H1 (cell line): ENCODE results near the gene GJA10. TPM values are rescaled to one million over a fixed set of nuclear protein-coding genes. Genes with fewer than 3 reads are reported as not detected.

Experiments used
- CTCF ChIA-PET: fragments of 300-600 bp; sonication (Branson Sonifier 250); formaldehyde crosslinking; loops from one replicate; lab custom pipeline; 2021; ENCODE audit not compliant: partially characterized antibody; lab: Charles Lee
- POLR2A ChIA-PET: fragments of 300-600 bp; sonication (Branson Sonifier 250); formaldehyde crosslinking; loops from one replicate; lab custom pipeline; 2021; ENCODE audit warnings: inconsistent platforms; ENCODE audit not compliant: partially characterized antibody; lab: Charles Lee
- DNase-seq, 2 experiments: peaks; one replicate each; pipeline versions ENCODE4 v3.0.0 to v3.0.0-alpha.2; 2010 to 2022; ENCODE audit warnings: low spot score in 2 of 2, low read depth in 1 of 2, mixed read lengths in 1 of 2
- FAIRE-seq: peaks from 2 replicates; lab custom pipeline; 2011; peaks lifted over from hg19 to GRCh38; lab: Jason Lieb, UNC
- H2AFZ ChIP-seq: 2 replicates; pipeline ENCODE4 v1.8.1; 2012; ENCODE audit warnings: low read length, inconsistent platforms
- H2AK5ac ChIP-seq: 2 replicates; pipeline ENCODE4 v1.6.1; 2013; ENCODE audit warnings: low read depth, low read length
- H2BK120ac ChIP-seq: replicated peaks from 2 replicates; pipeline ENCODE3; 2013; ENCODE audit warnings: low read depth, low read length, inconsistent platforms
- H2BK12ac ChIP-seq: 2 replicates; pipeline ENCODE4 v1.6.1; 2013; ENCODE audit warnings: low read depth, low read length
- H2BK15ac ChIP-seq: 2 replicates; pipeline ENCODE4 v1.6.1; 2013; ENCODE audit warnings: low read length
- H2BK20ac ChIP-seq: 2 replicates; pipeline ENCODE4 v1.6.1; 2013; ENCODE audit warnings: low read length
- H2BK5ac ChIP-seq: 2 replicates; pipeline ENCODE4 v1.6.1; 2013; ENCODE audit warnings: low read depth, low read length
- H3K14ac ChIP-seq: 2 replicates; pipeline ENCODE4 v1.6.1; 2013; ENCODE audit warnings: inconsistent platforms; ENCODE audit not compliant: insufficient read length
- H3K18ac ChIP-seq: 2 replicates; pipeline ENCODE4 v1.6.1; 2013; ENCODE audit warnings: low read length; ENCODE audit errors: extremely low read depth
- H3K23ac ChIP-seq: 2 replicates; pipeline ENCODE4 v1.6.1; 2013; ENCODE audit warnings: inconsistent platforms; ENCODE audit not compliant: insufficient read length
- H3K23me2 ChIP-seq: 2 replicates; pipeline ENCODE4 v1.6.1; 2013; ENCODE audit warnings: low read depth, low read length
- H3K27ac ChIP-seq: 2 replicates; pipeline ENCODE4 v1.6.1; 2011; ENCODE audit warnings: low read depth, low read length, inconsistent platforms
- H3K27me3 ChIP-seq, 4 experiments: replicated peaks in 1 of 4; 1 replicate in 1 of 4; 2 replicates in 3 of 4; pipeline versions ENCODE4 v1.6.1 to v1.8.1; 2011 to 2013; ENCODE audit warnings: low read length in 3 of 4, mild to moderate bottlenecking in 3 of 4, inconsistent platforms in 2 of 4, mixed read lengths in 2 of 4, moderate library complexity in 1 of 4; ENCODE audit not compliant: control insufficient read depth in 3 of 4, insufficient read depth in 3 of 4; ENCODE audit errors: extremely low read depth in 1 of 4
- H3K36me3 ChIP-seq, 4 experiments: 2 replicates each; pipeline versions ENCODE4 v1.6.1 to v1.8.1; 2011 to 2013; ENCODE audit warnings: mild to moderate bottlenecking in 4 of 4, low read length in 3 of 4, moderate library complexity in 2 of 4, control low read depth in 1 of 4, inconsistent platforms in 1 of 4; ENCODE audit not compliant: insufficient read depth in 4 of 4, control insufficient read depth in 2 of 4
- H3K4ac ChIP-seq: replicated peaks from 2 replicates; pipeline ENCODE3; 2013; ENCODE audit warnings: low read length, low read depth, mixed read lengths, inconsistent platforms; ENCODE audit not compliant: insufficient read length
- H3K4me1 ChIP-seq, 4 experiments: replicated peaks in 1 of 4; 1 replicate in 1 of 4; 2 replicates in 3 of 4; pipeline versions ENCODE4 v1.6.1 to v1.8.1; 2011 to 2013; ENCODE audit warnings: low read length in 3 of 4, inconsistent platforms in 2 of 4, mixed read lengths in 1 of 4; ENCODE audit not compliant: insufficient read depth in 4 of 4, control insufficient read depth in 3 of 4
- H3K4me2 ChIP-seq, 2 experiments: 2 replicates each; pipeline versions ENCODE4 v1.6.1 to v1.8.1; 2011 to 2013; ENCODE audit warnings: low read depth in 2 of 2, low read length in 2 of 2, control low read depth in 1 of 2, inconsistent platforms in 1 of 2, mild to moderate bottlenecking in 1 of 2; ENCODE audit not compliant: insufficient read depth in 1 of 2
- H3K4me3 ChIP-seq, 4 experiments: fragments of 200-600, 300-600 bp in 1 of 4; sonication (generic), shearing (Covaris generic), sonication (Bioruptor Twin) in 1 of 4; 2 replicates each; pipeline versions ENCODE4 v1.5.1 to v1.8.1; 2011 to 2016; ENCODE audit warnings: low read length in 4 of 4, low read depth in 3 of 4, control low read depth in 2 of 4, inconsistent platforms in 2 of 4, mild to moderate bottlenecking in 2 of 4, mixed read lengths in 1 of 4, moderate library complexity in 1 of 4; ENCODE audit not compliant: insufficient read depth in 2 of 4; ENCODE audit errors: extremely low read depth in 1 of 4
- H3K56ac ChIP-seq: replicated peaks from 2 replicates; pipeline ENCODE3; 2013; ENCODE audit warnings: low read depth, mild to moderate bottlenecking, mixed read lengths, low read length, inconsistent platforms; ENCODE audit not compliant: insufficient read length
- H3K79me1 ChIP-seq: 2 replicates; pipeline ENCODE4 v1.6.1; 2013; ENCODE audit warnings: low read depth, low read length, control low read depth
- H3K79me2 ChIP-seq, 2 experiments: 2 replicates each; pipeline versions ENCODE4 v1.6.1 to v1.8.1; 2012 to 2013; ENCODE audit warnings: low read length in 2 of 2, mild to moderate bottlenecking in 2 of 2, inconsistent platforms in 1 of 2; ENCODE audit not compliant: insufficient read depth in 2 of 2, control insufficient read depth in 1 of 2
- H3K9ac ChIP-seq, 4 experiments: replicated peaks in 1 of 4; 1 replicate in 1 of 4; 2 replicates in 3 of 4; pipeline versions ENCODE4 v1.6.1 to v1.8.1; 2011 to 2013; ENCODE audit warnings: low read depth in 3 of 4, low read length in 3 of 4, control low read depth in 2 of 4, mild to moderate bottlenecking in 2 of 4, moderate library complexity in 2 of 4, inconsistent platforms in 1 of 4; ENCODE audit errors: extremely low read depth in 1 of 4
- H3K9me3 ChIP-seq, 2 experiments: 2 replicates each; pipeline versions ENCODE4 v1.6.1 to v1.8.1; 2012 to 2013; ENCODE audit warnings: mild to moderate bottlenecking in 2 of 2, moderate library complexity in 2 of 2, control low read depth in 1 of 2, inconsistent platforms in 1 of 2, low read depth in 1 of 2, low read length in 1 of 2, mixed read lengths in 1 of 2; ENCODE audit not compliant: insufficient read depth in 2 of 2
- H4K20me1 ChIP-seq, 2 experiments: replicated peaks in 1 of 2; 2 replicates each; pipeline versions ENCODE3 to v1.8.1; 2011 to 2013; ENCODE audit warnings: inconsistent platforms in 2 of 2, low read length in 2 of 2, mild to moderate bottlenecking in 1 of 2; ENCODE audit not compliant: insufficient read depth in 2 of 2, control insufficient read depth in 1 of 2
- H4K5ac ChIP-seq: 2 replicates; pipeline ENCODE4 v1.6.1; 2013; ENCODE audit warnings: low read length, low read depth, mixed read lengths, inconsistent platforms; ENCODE audit not compliant: insufficient read length
- H4K8ac ChIP-seq: 2 replicates; pipeline ENCODE4 v1.8.0; 2013; ENCODE audit warnings: mild to moderate bottlenecking, moderate library complexity, low read length, inconsistent platforms; ENCODE audit not compliant: insufficient read depth; ENCODE audit errors: extremely low read depth
- H4K91ac ChIP-seq: replicated peaks from 2 replicates; pipeline ENCODE3; 2013; ENCODE audit warnings: low read length, mixed read lengths, inconsistent platforms; ENCODE audit not compliant: insufficient read length
- ATF3 ChIP-seq: IDR thresholded peaks from 2 replicates; pipeline ENCODE4 v1.6.1; 2011; ENCODE audit warnings: low read depth, mild to moderate bottlenecking, low read length; ENCODE audit not compliant: insufficient read depth
- CREB1 ChIP-seq: IDR thresholded peaks from 2 replicates; pipeline ENCODE4 v1.6.1; 2012; ENCODE audit warnings: inconsistent platforms
- EGR1 ChIP-seq: IDR thresholded peaks from 2 replicates; pipeline ENCODE4 v1.6.1; 2011; ENCODE audit warnings: low read depth, low read length, borderline replicate concordance
- JUND ChIP-seq: IDR thresholded peaks from 2 replicates; pipeline ENCODE4 v1.6.1; 2011; ENCODE audit warnings: mild to moderate bottlenecking, improper control_type of control experiment, low read length
- RFX5 ChIP-seq: IDR thresholded peaks from 2 replicates; pipeline ENCODE4 v1.6.1; 2011; ENCODE audit warnings: low read depth, low read length, improper control_type of control experiment, borderline replicate concordance
- RNF2 ChIP-seq: fragments of 200-900, 300-1000 bp; sonication (generic); IDR thresholded peaks from 2 replicates; pipeline ENCODE4 v1.7.1; 2016; ENCODE audit warnings: borderline replicate concordance, low read depth, mild to moderate bottlenecking, antibody characterized with exemption, low read length; ENCODE audit not compliant: poor library complexity, severe bottlenecking; ENCODE audit errors: missing control alignments
- SIN3A ChIP-seq, 2 experiments: IDR thresholded peaks in 1 of 2; conservative IDR thresholded peaks in 1 of 2; 2 replicates each; pipeline ENCODE4 v1.6.1; 2011 to 2012; ENCODE audit warnings: low read length in 2 of 2, improper control_type of control experiment in 1 of 2, low read depth in 1 of 2, mild to moderate bottlenecking in 1 of 2
- SIRT6 ChIP-seq: IDR thresholded peaks from one replicate; pipeline ENCODE4 v1.7.1; 2012; ENCODE audit warnings: low read length, inconsistent platforms
- SIX5 ChIP-seq: IDR thresholded peaks from 2 replicates; pipeline ENCODE4 v1.6.1; 2011; ENCODE audit warnings: mild to moderate bottlenecking, low read depth, low read length
- SRF ChIP-seq: IDR thresholded peaks from 2 replicates; pipeline ENCODE4 v1.6.1; 2011; ENCODE audit warnings: mild to moderate bottlenecking, low read depth, low read length, moderate library complexity
- TAF7 ChIP-seq: optimal IDR thresholded peaks from 2 replicates; pipeline ENCODE3; 2011; ENCODE audit warnings: low read depth, mild to moderate bottlenecking, inconsistent platforms, low read length, moderate library complexity, borderline replicate concordance
- WGBS, 2 experiments: shearing (Covaris generic) in 1 of 2; methylation state at CpG; one replicate each; pipeline versions ENCODE4 v1.1.6 to v1.1.7; 2013 to 2015; ENCODE audit warnings: low lambda C conversion rate in 2 of 2, mixed read lengths in 2 of 2, inconsistent platforms in 1 of 2, low coverage in 1 of 2, missing lambda C conversion rate in 1 of 2; ENCODE audit not compliant: insufficient replicate concordance in 2 of 2, insufficient coverage in 1 of 2, insufficient read length in 1 of 2; ENCODE audit errors: extremely low coverage in 1 of 2, missing lambda C conversion rate in 1 of 2; 5-methylcytosine and 5-hydroxymethylcytosine counted together
- polyA plus RNA-seq, 7 experiments: library from polyadenylated mRNA; depleted of rRNA in 3 of 7; stranded (reverse) in 5 of 7; unstranded in 2 of 7; fragments of >200 nt in 5 of 7; fragments of 200-250 nt in 2 of 7; gene quantifications; 1 replicate in 5 of 7; 2 replicates in 1 of 7; 4 replicates in 1 of 7; pipeline versions ENCODE4 v1.2.1 to v1.2.3, GENCODE V29; 2011 to 2013; ENCODE audit warnings: missing spikeins in 2 of 7, mixed read lengths in 2 of 7
- total RNA-seq: library from RNA; stranded (reverse); fragmentation: NEBNext Ultra II Directional; extraction: Animal tissue kit (Norgen Biotek cat#: 25700); gene quantifications from 2 replicates; pipeline ENCODE4 v1.2.1, GENCODE V29; 2021

GJA10 gene
- total and polyA plus RNA-seq, 2 of the 8 experiments (the other 6 are each of a cell fraction or from before 2014, with no cell fraction given): 0.21 TPM; not detected in 1

DNA sequence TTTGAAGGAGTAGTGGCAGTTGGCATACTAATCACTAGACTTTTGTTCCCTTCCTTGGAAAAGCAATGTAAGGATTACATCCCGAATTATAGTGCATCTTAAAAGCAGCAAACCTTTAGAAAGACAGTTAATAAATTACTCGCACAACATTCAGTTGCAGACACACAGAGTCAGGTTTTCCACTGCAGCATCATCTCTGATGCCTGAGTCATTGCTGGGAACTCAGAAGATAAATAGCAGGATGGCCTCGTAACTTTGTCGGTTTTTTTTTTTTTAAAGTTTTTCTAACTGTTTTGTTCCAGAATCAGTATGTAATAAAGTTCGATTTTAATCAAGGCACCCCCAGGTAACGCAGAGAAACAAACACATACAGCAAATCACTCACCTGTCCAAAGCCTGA, 34.3 kb downstream of the GJA10 start:
- Histone ChIP-seq H3K27me3 (no peaks in the 10 kb centered on the region), H2AK5ac (no peak overlapping the region), H3K23ac (no peak overlapping the region), H3K4ac (no peak overlapping the region), H4K91ac (no peak overlapping the region), H3K27ac (no peak overlapping the region), H3K18ac (no peak overlapping the region), H4K20me1 (no peaks in the 10 kb centered on the region), H3K14ac (no peak overlapping the region), H2AFZ (no peak overlapping the region), H4K8ac (no peak overlapping the region), H3K79me1 (no peaks in the 10 kb centered on the region), H3K36me3 (peaks cover 0 to 5% (median 0%) of the 10 kb centered on the region in 4 experiments; a peak in 1 of 8 replicates), H3K9ac (no peak overlapping the region), H3K4me3 (no peak overlapping the region), H3K79me2 (no peaks in the 10 kb centered on the region), H4K5ac (no peak overlapping the region), H3K23me2 (no peaks in the 10 kb centered on the region), H3K4me2 (no peak overlapping the region), H3K4me1 (no peaks in the 10 kb centered on the region), H2BK12ac (no peak overlapping the region), H2BK15ac (no peak overlapping the region), H2BK5ac (no peak overlapping the region), H3K9me3 (no peaks in the 10 kb centered on the region), H3K56ac (no peak overlapping the region), H2BK120ac (no peak overlapping the region), H2BK20ac (no peak overlapping the region)
- ChIA-PET POLR2A (no interaction called here), CTCF (interaction anchor here (0.6 to 1.0 kb wide), 2 partner anchors 12 to 42 kb away, joined by 3 to 4 read pairs; no protein-coding TSS in a partner anchor)
- no peak for FAIRE-seq
- no peak for DNase-seq
- WGBS, 2 experiments: 86% methylated on average over 6 of the region's 6 CpGs; no CpG with 5 or more reads in 1 of the 2 experiments
- TF ChIP-seq SIN3A (conservative IDR thresholded peaks at IDR 0.05 in 1 of 2, IDR thresholded peaks at IDR 0.05 in 1 of 2; ENCODE audit: low read depth in 1 of 2, low read length in 2 of 2): no peak
- no peak for TF ChIP-seq EGR1
- TF ChIP-seq SRF: no peak
- TF ChIP-seq RNF2: no peak
- TF ChIP-seq RFX5: no peak
- TF ChIP-seq TAF7: no peak
- TF ChIP-seq ATF3: no peak
- no peak for TF ChIP-seq SIX5
- TF ChIP-seq CREB1: no peak
- TF ChIP-seq SIRT6: no peak
- no peak for TF ChIP-seq JUND
